SK-N-SH treated with all-trans-retinoic acid at 6 μM for 48 hours (cell line): ENCODE results near the gene GLRA2.

Experiments used
- CSRNP3 ChIP-seq: fragments of 250-450 bp; sonication (Bioruptor Pico); IDR thresholded peaks from 2 replicates; pipeline ENCODE4 v1.5.1; 2021; ENCODE audit warnings: mild to moderate bottlenecking, moderate library complexity
- ESRRG ChIP-seq: fragments of 250-450 bp; sonication (Bioruptor Pico); IDR thresholded peaks from 2 replicates; pipeline ENCODE4 v1.6.1; 2021; ENCODE audit warnings: mild to moderate bottlenecking
- ISL1 ChIP-seq: fragments of 250-450 bp; sonication (Bioruptor Pico); IDR thresholded peaks from 2 replicates; pipeline ENCODE4 v2.1.2; 2022; ENCODE audit warnings: mild to moderate bottlenecking, moderate library complexity
- PATZ1 ChIP-seq: fragments of 250-450 bp; sonication (Bioruptor Pico); IDR thresholded peaks from 2 replicates; pipeline ENCODE4 v1.8.0; 2020; ENCODE audit warnings: mild to moderate bottlenecking, moderate library complexity, borderline replicate concordance
- POU6F1 ChIP-seq: fragments of 250-450 bp; sonication (Bioruptor Pico); IDR thresholded peaks from 2 replicates; pipeline ENCODE4 v1.8.0; 2021; ENCODE audit warnings: low read depth, mild to moderate bottlenecking, moderate library complexity, borderline replicate concordance
- RARB ChIP-seq: fragments of 250-450 bp; sonication (Bioruptor Pico); IDR thresholded peaks from 2 replicates; pipeline ENCODE4 v1.8.0; 2021; ENCODE audit warnings: mild to moderate bottlenecking, moderate library complexity
- TCF4 ChIP-seq: fragments of 250-450 bp; sonication (Bioruptor Pico); IDR thresholded peaks from 2 replicates; pipeline ENCODE4 v1.8.0; 2021; ENCODE audit warnings: mild to moderate bottlenecking, moderate library complexity, borderline replicate concordance
- TSHZ2 ChIP-seq: fragments of 250-450 bp; sonication (Bioruptor Pico); IDR thresholded peaks from 2 replicates; pipeline ENCODE4 v1.5.0; 2020; ENCODE audit warnings: mild to moderate bottlenecking, moderate library complexity
- ZFP3 ChIP-seq: fragments of 250-450 bp; sonication (Bioruptor Pico); IDR thresholded peaks from 2 replicates; pipeline ENCODE4 v1.5.0; 2020; ENCODE audit warnings: mild to moderate bottlenecking, moderate library complexity
- ZFP30 ChIP-seq: fragments of 450-650 bp; formaldehyde crosslinking; IDR thresholded peaks from 2 replicates; pipeline ENCODE4 v1.5.0; 2022; ENCODE audit warnings: mild to moderate bottlenecking, moderate library complexity
- ZNF8 ChIP-seq: fragments of 450-650 bp; formaldehyde crosslinking; IDR thresholded peaks from 2 replicates; pipeline ENCODE4 v1.5.0; 2020; ENCODE audit warnings: mild to moderate bottlenecking, moderate library complexity

- TF ChIP-seq ZFP30 (CRISPR knock-in tag) (no peak), ZFP3 (no peak), POU6F1 (CRISPR knock-in tag) (no peak), PATZ1 (CRISPR knock-in tag) (no peak), TSHZ2 (CRISPR knock-in tag) (no peak), ISL1 (CRISPR knock-in tag) (no peak), TCF4 (CRISPR knock-in tag) (no peak), CSRNP3 (CRISPR knock-in tag) (no peak), ESRRG (CRISPR knock-in tag) (no peak), ZNF8 (no peak), RARB (no peak)
Observed at GRCh38 chrX:14598330-14598729, 69.0 kb downstream of the GLRA2 start.
